ENCODE measurements around the gene COL6A1. TPM values are rescaled to one million over a fixed set of nuclear protein-coding genes. Genes with fewer than 3 reads are reported as not detected.

COL6A1 gene
- total and polyA plus RNA-seq, 12 donors: 71.9 to 388 (median 143) TPM

- Histone ChIP-seq H3K4me1 (peaks cover 0 to 53% (median 8%) of the 10 kb centered on the region in 9 donors), H3K27ac (peak overlapping the region in 2 of 10 donors; percentile 20 to 27), H3K27me3 (no peaks in the 10 kb centered on the region), H3K9me3 (no peaks in the 10 kb centered on the region), H3K4me3 (no peak overlapping the region), H3K36me3 (peaks cover 0 to 91% (median 56%) of the 10 kb centered on the region in 9 donors)
- DNase-seq (peak in 1 of 2 donors; percentile 3), ATAC-seq (no peak)
- WGBS, 2 donors: 91 to 97% methylated on average over 24 to 32 of the region's 32 CpGs
- intact Hi-C loops (cut with DNase I): loop anchor here in 1 of 10 donors (10.0 kb wide), 2 partner anchors 55 to 125 kb away; no protein-coding TSS in a partner anchor
- no peak for TF ChIP-seq CTCF (IDR thresholded peaks at IDR 0.05)
These were observed 7.9 kb downstream of the COL6A1 start for GRCh38 chr21:45989355-45990048.

GRCh38 chr21:45990049-45990711, 8.6 kb downstream of the COL6A1 start:
- no peak for TF ChIP-seq CTCF (IDR thresholded peaks at IDR 0.05)
- intact Hi-C loops (cut with DNase I): loop anchor here in 1 of 10 donors (10.0 kb wide), 1 partner anchor 125 kb away; no protein-coding TSS in a partner anchor
- peaks cover 0 to 46% (median 8%) of the 10 kb centered on the region in 9 donors for H3K4me1 ChIP-seq
- 87 to 90% methylated on average over 27 to 30 of the region's 30 CpGs for whole genome bisulfite sequencing, 2 donors
- H3K27ac ChIP-seq: peak overlapping the region in 2 of 10 donors; percentile 14 to 27
- no peak overlapping the region for H3K4me3 ChIP-seq
- peaks cover 0 to 91% (median 54%) of the 10 kb centered on the region in 9 donors for H3K36me3 ChIP-seq
- DNase-seq (peak; percentile 3 to 14), ATAC-seq (no peak)
- no peaks in the 10 kb centered on the region for H3K9me3 ChIP-seq
- no peaks in the 10 kb centered on the region for H3K27me3 ChIP-seq

GRCh38 chr21:45990741-45991605, 9.4 kb downstream of the COL6A1 start:
- peak; percentile 3 to 13 for DNase-seq
- H3K27ac ChIP-seq: peak overlapping the region in 4 of 10 donors; percentile 14 to 74 (median 24)
- no peak for TF ChIP-seq CTCF (IDR thresholded peaks at IDR 0.05)
- peaks cover 0 to 91% (median 48%) of the 10 kb centered on the region in 9 donors for H3K36me3 ChIP-seq
- peaks cover 0 to 38% (median 8%) of the 10 kb centered on the region in 9 donors for H3K4me1 ChIP-seq
- no peak overlapping the region for H3K4me3 ChIP-seq
- intact Hi-C loops (cut with DNase I): loop anchor here in 1 of 10 donors (10.0 kb wide), 1 partner anchor 124 kb away; no protein-coding TSS in a partner anchor
- no peak for ATAC-seq
- no peaks in the 10 kb centered on the region for H3K27me3 ChIP-seq
- no peaks in the 10 kb centered on the region for H3K9me3 ChIP-seq
- 87 to 89% methylated on average over 41 to 45 of the region's 45 CpGs for WGBS, 2 donors

All from heart right ventricle (tissue), 16 donors.